Natural killer cell (primary cell): ENCODE results near the gene ATAD3B. TPM values are rescaled to one million over a fixed set of nuclear protein-coding genes. Genes with fewer than 3 reads are reported as not detected.

Experiments used
- ATAC-seq, 3 donors: fragments of 150-1000 bp in 2 of 3; fragments of 200-7000 bp in 1 of 3; cut with Tn5 transposase; 1 replicate in 1 of 3; 2 replicates in 2 of 3; pipeline ENCODE4 v1.10.0; 2021; ENCODE audit warnings: mild to moderate bottlenecking in 2 of 3, moderate library complexity in 2 of 3
- DNase-seq, 2 donors: peaks; one replicate each; pipeline versions ENCODE4 v3.0.0 to v3.0.0-alpha.2; 2013 to 2021; ENCODE audit warnings: mixed read lengths in 1 of 2
- H3K27ac ChIP-seq: one replicate; pipeline ENCODE4 v1.5.1; 2013; ENCODE audit warnings: mild to moderate bottlenecking, low read length
- H3K27me3 ChIP-seq: one replicate; pipeline ENCODE4 v1.6.1; 2013; ENCODE audit warnings: low read length; ENCODE audit not compliant: control insufficient read depth, insufficient read depth
- H3K36me3 ChIP-seq: one replicate; pipeline ENCODE4 v1.6.1; 2013; ENCODE audit warnings: low read length; ENCODE audit not compliant: control insufficient read depth, insufficient read depth
- H3K4me1 ChIP-seq: one replicate; pipeline ENCODE4 v1.6.1; 2013; ENCODE audit warnings: low read length; ENCODE audit not compliant: control insufficient read depth, insufficient read depth
- H3K4me3 ChIP-seq: one replicate; pipeline ENCODE4 v1.5.1; 2013; ENCODE audit warnings: low read length
- H3K9me3 ChIP-seq: one replicate; pipeline ENCODE4 v1.6.1; 2013; ENCODE audit warnings: low read length; ENCODE audit not compliant: control insufficient read depth, insufficient read depth
- H3K27ac Mint-ChIP-seq, 2 donors: one replicate each; pipeline ENCODE4 v1.8.0; 2022; ENCODE audit warnings: mild to moderate bottlenecking in 2 of 2, mixed read lengths in 2 of 2, moderate library complexity in 1 of 2
- H3K27me3 Mint-ChIP-seq, 2 donors: one replicate each; pipeline ENCODE4 v1.8.0; 2022; ENCODE audit warnings: low read depth in 2 of 2, mixed read lengths in 2 of 2
- H3K36me3 Mint-ChIP-seq: one replicate; pipeline ENCODE4 v1.8.0; 2022; ENCODE audit warnings: mixed read lengths
- H3K4me1 Mint-ChIP-seq, 2 donors: one replicate each; pipeline ENCODE4 v1.8.0; 2022; ENCODE audit warnings: mixed read lengths in 2 of 2
- H3K4me3 Mint-ChIP-seq: one replicate; pipeline ENCODE4 v1.8.0; 2022; ENCODE audit warnings: mild to moderate bottlenecking, moderate library complexity, mixed read lengths
- H3K9me3 Mint-ChIP-seq, 2 donors: one replicate each; pipeline ENCODE4 v1.8.0; 2022; ENCODE audit warnings: mixed read lengths in 2 of 2
- CTCF ChIP-seq: fragments of 200-600 bp; IDR thresholded peaks from one replicate; pipeline ENCODE4 v1.8.0; 2022; ENCODE audit warnings: antibody characterized with exemption
- WGBS: methylation state at CpG from one replicate; pipeline ENCODE4 v1.1.7; 2013; ENCODE audit warnings: missing lambda C conversion rate; ENCODE audit not compliant: insufficient coverage; 5-methylcytosine and 5-hydroxymethylcytosine counted together
- intact Hi-C: fragments of 100-400 bp; cut with micrococcal nuclease; formaldehyde crosslinking; loops from one replicate; pipeline ENCODE4 v1.14.2; 2022
- total RNA-seq, 4 donors: library from RNA; stranded (reverse); fragments of 120-200 nt in 1 of 4; gene quantifications; one replicate each; pipeline versions ENCODE4 v1.2.3 to v1.2.4, GENCODE V29; 2013 to 2022

The ATAD3B gene
- total RNA-seq, 3 donors from 2014 or later (not counting 1 experiment from before 2014, with no cell fraction given): 31.9 to 52.4 (median 42.9) TPM

- no peaks in the 10 kb centered on the region for H3K27me3 ChIP-seq
- no peak overlapping the region for H3K27ac ChIP-seq
- no peaks in the 10 kb centered on the region for H3K9me3 Mint-ChIP-seq
- DNase-seq (no peak), ATAC-seq (no peak)
- no peak overlapping the region for H3K4me3 Mint-ChIP-seq
- peaks cover 0 to 4% of the 10 kb centered on the region in 2 donors for H3K4me1 Mint-ChIP-seq
- H3K27me3 Mint-ChIP-seq: no peaks in the 10 kb centered on the region
- H3K27ac Mint-ChIP-seq: no peak overlapping the region
- WGBS: 87% methylated on average over 10 of the region's 10 CpGs
- peaks cover 5% of the 10 kb centered on the region for H3K36me3 ChIP-seq
- no peak overlapping the region for H3K4me3 ChIP-seq
- peaks cover 7% of the 10 kb centered on the region for H3K4me1 ChIP-seq
- intact Hi-C loops: no loop called here
- TF ChIP-seq CTCF: no peak
- H3K9me3 ChIP-seq: no peaks in the 10 kb centered on the region
- H3K36me3 Mint-ChIP-seq: no peaks in the 10 kb centered on the region
These were observed 73.0 kb downstream of the ATAD3B start for GRCh38 chr1:1544544-1544943.

Other genes with a start within 250 kb of the ATAD3B start
- 100 to 1,000 TPM; 176 to 211 (median 184) TPM for gene SDF4, start 239.8 kb upstream of the ATAD3B start, total RNA-seq
- 10 to 100 TPM; 13.7 to 16.5 (median 16.3) TPM for gene B3GALT6, start 239.5 kb upstream of the ATAD3B start, total RNA-seq
- 1 to 10 TPM; 2.6 to 4.1 (median 4.1) TPM for gene C1QTNF12, start 225.0 kb upstream of the ATAD3B start, total RNA-seq
- 10 to 100 TPM; 66.0 to 84.2 (median 78.1) TPM for gene UBE2J2, start 197.9 kb upstream of the ATAD3B start, total RNA-seq
- gene SCNN1D, start 191.3 kb upstream of the ATAD3B start, total RNA-seq: 10 to 100 TPM in 1 of 3 donors, 1 to 10 TPM in 2; 6.9 to 13.1 (median 9.4) TPM
- 10 to 100 TPM; 56.1 to 59.7 (median 59.0) TPM for gene ACAP3, start 163.8 kb upstream of the ATAD3B start, total RNA-seq
- 10 to 100 TPM; 11.1 to 13.0 (median 12.9) TPM for gene PUSL1, start 163.2 kb upstream of the ATAD3B start, total RNA-seq
- 100 to 1,000 TPM; 150 to 189 (median 181) TPM for gene INTS11, start 147.1 kb upstream of the ATAD3B start, total RNA-seq
- gene CPTP, start 147.0 kb upstream of the ATAD3B start, total RNA-seq: 10 to 100 TPM in 2 of 3 donors, 1 to 10 TPM in 1; 8.0 to 14.6 (median 12.3) TPM
- 1 to 10 TPM in 2 of 3 donors, under 1 TPM in 1; 0.66 to 1.4 (median 1.3) TPM for gene TAS1R3, start 140.5 kb upstream of the ATAD3B start, total RNA-seq
- gene DVL1, start 122.3 kb upstream of the ATAD3B start, total RNA-seq: 10 to 100 TPM; 33.8 to 41.9 (median 35.6) TPM
- under 1 TPM in 1 of 3 donors, not detected in 2; 0.26 TPM for gene MXRA8, start 113.2 kb upstream of the ATAD3B start, total RNA-seq
- 10 to 100 TPM; 60.0 to 76.3 (median 64.6) TPM for gene AURKAIP1, start 96.6 kb upstream of the ATAD3B start, total RNA-seq
- gene CCNL2, start 72.4 kb upstream of the ATAD3B start, total RNA-seq: 100 to 1,000 TPM; 253 to 281 (median 274) TPM
- gene MRPL20, start 64.5 kb upstream of the ATAD3B start, total RNA-seq: 100 to 1,000 TPM in 1 of 3 donors, 10 to 100 TPM in 2; 90.9 to 111 (median 92.7) TPM
- not detected for gene ANKRD65, start 50.5 kb upstream of the ATAD3B start, total RNA-seq
- not detected for gene VWA1, start 36.1 kb upstream of the ATAD3B start, total RNA-seq
- 1 to 10 TPM in 2 of 3 donors, under 1 TPM in 1; 0.13 to 2.2 (median 1.5) TPM for gene ATAD3C, start 22.1 kb upstream of the ATAD3B start, total RNA-seq
- 10 to 100 TPM; 17.3 to 37.3 (median 22.2) TPM for gene ATAD3A, start 40.4 kb downstream of the ATAD3B start, total RNA-seq
- gene TMEM240, start 68.9 kb downstream of the ATAD3B start, total RNA-seq: under 1 TPM; 0.35 to 1.00 (median 0.83) TPM
- gene SSU72, start 103.1 kb downstream of the ATAD3B start, total RNA-seq: 100 to 1,000 TPM in 1 of 3 donors, 10 to 100 TPM in 2; 87.5 to 107 (median 93.9) TPM
- gene FNDC10, start 128.4 kb downstream of the ATAD3B start, total RNA-seq: 1 to 10 TPM; 2.8 to 3.2 (median 3.0) TPM
- 10 to 100 TPM; 44.9 to 54.1 (median 46.0) TPM for gene MIB2, start 143.7 kb downstream of the ATAD3B start, total RNA-seq
- 100 to 1,000 TPM in 2 of 3 donors, 10 to 100 TPM in 1; 82.9 to 130 (median 126) TPM for gene MMP23B, start 160.4 kb downstream of the ATAD3B start, total RNA-seq
- gene CDK11B, start 187.2 kb downstream of the ATAD3B start, total RNA-seq: 10 to 100 TPM; 49.6 to 65.9 (median 50.2) TPM
- 10 to 100 TPM; 57.6 to 79.9 (median 61.8) TPM for gene SLC35E2B, start 221.0 kb downstream of the ATAD3B start, total RNA-seq